GM20431 (cell line): ENCODE data around the gene VPS41.

Experiments used
- in situ Hi-C: fragments of 300-500 bp; cut with MseI, MboI; formaldehyde crosslinking; loops from one replicate; pipeline ENCODE4 v1.15.0; 2020; ENCODE audit warnings: low sequenced_read_pairs; ENCODE audit not compliant: unreplicated experiment

Gene VPS41

DNA sequence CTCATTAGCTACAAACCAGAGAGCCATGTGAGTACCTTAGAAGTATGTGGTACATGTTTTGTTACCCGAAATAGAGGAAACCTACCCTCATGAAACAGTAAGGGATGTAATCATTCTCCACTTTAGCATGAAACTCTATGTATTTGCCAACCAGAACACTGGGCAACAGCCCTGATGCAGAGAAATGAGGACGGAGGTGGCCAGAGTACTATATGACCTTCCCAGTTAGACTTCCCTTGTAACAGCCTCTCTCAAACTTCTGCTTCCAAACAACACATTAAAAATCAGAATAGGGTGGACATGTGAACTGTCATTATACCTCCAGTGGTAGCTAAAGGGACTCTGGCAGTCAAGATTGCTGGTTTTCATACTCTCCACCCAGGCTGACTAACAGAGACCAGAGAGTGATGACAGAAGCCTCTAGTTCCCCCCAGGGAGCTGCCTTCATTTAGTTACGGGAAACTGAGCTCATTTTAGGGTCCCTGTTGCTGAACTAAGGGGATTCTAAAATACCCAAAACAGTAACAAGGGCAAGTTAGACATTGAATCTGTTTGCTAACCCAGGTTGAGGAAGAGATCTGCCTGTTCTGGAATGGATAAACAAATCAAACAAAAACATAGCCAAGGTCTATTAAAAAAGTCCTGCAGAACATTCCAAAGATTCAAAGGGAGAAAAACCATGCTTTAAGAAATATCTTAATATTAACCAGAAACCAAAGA is 83.1 kb downstream of the VPS41 start:
- in situ Hi-C loops, result no loop called here

DNA sequence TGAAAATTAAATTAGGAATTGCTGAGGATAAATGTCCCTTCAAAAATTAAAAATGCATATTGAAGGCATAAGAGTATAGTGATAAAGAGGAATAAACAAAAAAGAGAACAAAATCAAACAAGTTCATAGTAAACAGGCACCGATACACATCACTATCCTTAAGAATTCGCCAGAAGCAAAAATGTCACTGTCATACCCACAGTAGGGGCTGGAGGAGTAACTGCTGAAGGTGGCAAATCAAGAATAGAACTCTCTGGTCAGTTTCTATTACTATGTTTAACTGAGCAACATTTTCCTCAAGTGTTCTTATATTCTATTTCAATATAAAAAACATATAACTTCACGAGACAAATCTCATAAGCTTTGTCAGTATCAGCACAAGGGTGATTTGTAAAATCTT is 84.0 kb downstream of the VPS41 start:
- in situ Hi-C loops, result no loop called here

DNA sequence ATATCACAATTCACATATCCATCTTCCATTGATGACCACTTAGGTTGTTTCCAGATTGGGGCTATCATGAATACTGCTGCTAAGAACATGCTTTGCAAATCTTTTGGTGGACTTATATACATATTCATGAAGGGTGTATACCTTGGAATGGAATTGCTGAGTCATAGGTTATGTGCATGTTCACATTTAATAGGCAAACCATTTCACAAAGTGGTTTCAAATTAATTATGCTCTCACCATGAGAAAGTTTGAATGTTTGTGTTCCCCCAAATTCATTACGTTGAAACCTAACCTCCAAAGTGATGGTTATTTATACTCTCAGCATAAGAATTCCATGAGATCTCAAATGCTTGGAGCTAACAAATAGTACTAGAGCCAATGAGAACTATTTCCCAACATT is 86.4 kb downstream of the VPS41 start:
- in situ Hi-C loops, result no loop called here

DNA sequence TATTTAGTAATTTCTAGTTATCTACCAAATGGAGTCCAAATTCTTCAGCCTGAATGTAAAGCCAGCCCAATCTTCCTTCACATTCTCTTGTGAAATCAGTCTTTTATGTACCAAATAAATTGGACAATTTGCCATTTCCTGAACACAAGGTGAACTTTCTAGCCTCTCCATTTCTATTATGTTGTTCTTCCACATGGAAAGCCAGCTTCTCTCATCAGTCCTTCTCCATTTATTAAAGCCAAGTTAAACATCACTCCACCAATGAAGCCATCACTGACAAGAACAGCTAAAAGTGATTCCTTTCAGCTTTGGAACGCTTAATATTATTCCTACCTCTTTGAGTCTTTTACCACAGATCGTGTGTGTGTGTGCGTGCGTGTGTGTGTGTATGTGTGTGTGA is 88.4 kb downstream of the VPS41 start:
- in situ Hi-C loops, result no loop called here

DNA sequence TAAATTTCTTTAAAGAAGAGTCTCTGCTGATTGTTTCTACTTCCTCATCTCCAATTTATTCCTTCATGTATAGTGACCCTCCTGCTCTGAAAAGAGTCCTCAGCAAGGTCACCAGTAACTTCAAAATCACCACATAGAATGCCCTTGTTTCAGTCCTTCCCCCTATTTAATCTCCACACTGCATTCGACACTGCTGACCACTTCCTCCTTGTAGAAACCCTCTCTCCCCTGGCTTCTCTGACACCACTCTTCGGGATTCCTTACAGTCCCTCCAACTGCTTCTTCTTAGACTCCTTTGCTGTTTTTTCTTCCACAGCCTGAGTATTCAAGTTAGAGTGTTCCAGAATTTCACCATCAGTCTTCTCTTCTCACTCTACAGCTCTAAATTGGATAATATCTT is 89.5 kb downstream of the VPS41 start:
- in situ Hi-C loops, result no loop called here

DNA sequence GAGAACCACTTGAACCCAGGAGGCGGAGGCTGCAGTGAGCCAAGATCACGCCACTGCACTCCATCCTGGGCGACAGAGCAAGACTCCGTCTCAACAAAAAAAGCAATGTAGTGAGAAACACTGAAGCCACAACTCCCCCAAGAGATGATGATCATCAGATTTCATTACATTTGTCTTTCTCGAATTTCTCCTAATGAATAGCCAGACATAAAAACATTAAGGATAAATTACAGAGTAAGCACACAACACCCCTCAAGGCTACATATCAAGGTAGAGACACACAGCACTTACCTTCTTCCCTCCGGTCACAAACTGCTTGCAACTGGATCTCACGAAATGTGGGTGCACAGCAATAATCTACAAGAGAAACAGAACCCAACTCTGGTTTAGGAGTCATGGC is 91.5 kb downstream of the VPS41 start:
- in situ Hi-C loops, result no loop called here

DNA sequence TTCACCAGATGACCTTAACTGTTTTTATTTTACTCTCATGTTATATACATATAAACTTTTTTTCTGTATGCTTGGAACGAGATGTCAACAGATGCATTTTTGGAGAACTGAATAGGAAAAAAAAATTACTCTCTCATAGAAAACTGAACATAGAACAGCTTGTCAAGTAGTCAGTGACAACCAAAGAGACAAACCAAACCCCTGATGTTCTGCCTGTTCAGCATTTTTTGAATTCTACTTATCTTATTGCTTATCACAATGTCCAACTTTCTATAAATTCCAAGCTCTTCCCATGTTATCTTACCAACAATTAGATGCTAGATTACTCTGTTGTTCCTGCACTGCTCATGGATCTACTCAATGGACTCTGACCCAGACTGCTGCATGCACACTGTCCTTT is 95.2 kb downstream of the VPS41 start:
- in situ Hi-C loops, result no loop called here

DNA sequence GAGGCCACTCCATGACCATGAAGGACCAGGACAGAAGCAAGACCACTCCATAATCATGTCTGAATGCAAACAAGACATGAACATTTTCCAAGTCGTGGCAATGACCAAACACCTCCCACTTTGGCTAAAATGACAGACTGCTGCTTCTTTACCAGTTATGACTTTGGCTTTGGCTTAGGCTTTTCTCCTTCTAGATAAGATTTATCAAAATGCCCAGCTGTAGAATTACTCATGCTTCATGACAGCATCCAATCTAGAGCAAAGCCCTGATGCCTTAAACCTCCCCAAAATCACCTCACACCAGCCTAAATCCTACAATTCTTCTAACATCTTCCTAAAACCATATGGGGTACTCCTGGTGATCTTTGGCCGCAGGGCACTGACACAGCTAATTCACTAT is 102.1 kb downstream of the VPS41 start:
- in situ Hi-C loops, result no loop called here

DNA sequence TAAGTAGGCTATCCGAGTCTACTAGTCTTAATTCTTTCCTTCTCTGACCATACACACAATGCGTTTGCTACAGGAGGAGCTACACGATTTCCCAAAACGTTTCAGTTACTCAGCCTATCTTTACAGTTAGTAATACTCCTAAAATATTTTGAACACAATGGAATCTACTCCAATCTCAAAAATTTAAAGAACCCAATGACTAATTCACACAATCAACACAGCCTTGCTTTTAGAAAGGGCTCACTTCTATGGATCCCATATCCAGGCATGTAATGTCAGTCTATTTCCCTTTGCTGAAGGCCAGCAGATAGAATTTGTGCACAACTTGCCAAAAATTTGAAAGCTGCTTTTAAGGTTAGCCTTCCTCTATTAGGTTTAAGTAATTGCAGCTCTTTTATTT is 107.2 kb downstream of the VPS41 start:
- in situ Hi-C loops, result no loop called here

DNA sequence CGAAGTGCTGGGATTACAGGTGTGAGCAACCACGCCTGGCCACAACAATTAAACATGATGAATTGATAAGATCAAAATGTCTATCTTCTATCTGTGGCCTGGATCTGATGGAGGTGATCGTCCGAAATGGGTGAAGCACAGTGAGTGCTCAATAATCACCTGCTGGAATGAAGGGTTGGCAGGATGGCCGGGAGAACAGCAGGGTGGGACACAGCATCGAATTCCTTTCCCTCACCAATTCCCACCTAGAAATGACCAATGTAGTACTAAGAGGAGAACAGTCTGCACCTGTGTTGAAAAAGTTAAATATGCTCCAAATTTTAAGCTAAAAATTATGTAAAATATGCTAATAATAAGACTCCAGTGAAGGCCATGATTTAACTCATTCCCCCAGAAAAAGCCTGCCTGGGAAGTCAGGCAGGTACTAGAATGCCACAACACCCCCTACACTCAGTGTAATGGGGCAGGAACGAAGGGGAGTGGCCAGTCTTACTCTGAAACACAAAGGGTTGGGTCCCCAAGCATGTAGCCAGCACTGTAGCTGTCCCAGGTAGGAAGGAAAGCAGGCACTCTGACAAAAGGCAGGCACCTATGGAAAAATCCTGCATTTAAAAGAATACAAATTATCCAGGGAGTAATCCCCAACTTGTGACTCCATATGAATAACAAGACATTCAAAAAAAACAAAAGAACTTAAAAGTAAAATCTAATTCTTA is 110.3 kb downstream of the VPS41 start:
- in situ Hi-C loops, result loop anchor here (25.0 kb wide), 1 partner anchor 714 kb away; no protein-coding TSS in a partner anchor

DNA sequence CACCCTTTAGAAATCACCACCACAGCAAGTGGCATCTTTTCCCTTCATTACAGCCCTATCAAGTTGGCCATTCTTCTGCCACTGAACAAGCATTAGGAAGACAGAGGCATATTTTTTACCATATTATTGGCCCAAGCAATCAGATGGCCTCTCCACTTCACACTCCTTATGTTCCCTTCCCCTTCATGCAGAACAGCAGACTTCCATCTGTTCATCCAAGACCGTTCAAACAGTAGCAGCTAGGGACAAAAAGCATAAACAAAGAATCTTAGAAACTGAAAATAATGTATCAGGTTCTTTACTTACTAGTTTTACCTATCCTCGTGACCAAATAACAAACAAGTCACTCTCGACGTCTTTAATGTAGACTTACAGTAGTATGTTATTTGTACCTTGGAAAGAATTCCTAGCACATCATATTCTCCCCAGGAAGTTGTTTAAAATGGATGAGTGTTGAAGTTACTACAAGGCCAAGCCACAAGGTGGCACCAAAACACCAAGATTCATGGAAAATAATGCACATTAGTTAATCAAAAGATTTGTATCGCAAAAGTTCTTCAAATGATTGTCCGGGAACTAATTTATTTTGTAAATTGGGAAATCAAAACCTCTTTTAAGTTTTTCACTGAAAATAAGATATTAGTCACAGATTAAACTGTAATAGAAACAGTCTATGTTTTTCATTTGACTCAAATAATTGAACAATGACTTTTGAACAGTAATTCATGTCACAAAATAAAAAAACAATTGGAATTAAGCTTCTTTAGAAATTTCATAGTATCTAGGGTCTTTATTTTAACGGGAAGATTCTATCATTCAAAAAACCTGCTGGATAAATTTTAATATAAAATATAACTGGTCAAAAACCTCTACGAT is 112.1 kb downstream of the VPS41 start:
- in situ Hi-C loops, result loop anchor here (25.0 kb wide), 1 partner anchor 715 kb away; no protein-coding TSS in a partner anchor

DNA sequence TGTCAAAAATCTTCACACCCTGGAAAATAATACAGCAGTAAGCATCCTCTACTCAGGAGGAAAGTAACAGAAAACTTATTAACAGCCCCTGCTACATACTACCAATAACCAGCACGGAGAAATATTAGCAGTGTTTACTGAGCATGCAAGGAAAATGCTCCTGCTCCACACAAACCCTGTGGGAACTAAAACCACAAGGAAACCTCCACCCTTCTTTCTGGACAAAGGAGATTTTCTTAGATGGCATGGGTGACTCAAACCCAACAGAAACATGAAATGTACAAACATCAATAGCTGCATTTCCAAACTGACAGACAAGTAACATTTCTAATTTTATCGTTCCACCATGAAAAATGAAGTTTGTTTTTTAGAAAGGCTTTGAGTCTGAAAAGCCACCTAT is 113.4 kb downstream of the VPS41 start:
- in situ Hi-C loops, result loop anchor here (25.0 kb wide), 1 partner anchor 717 kb away; no protein-coding TSS in a partner anchor

DNA sequence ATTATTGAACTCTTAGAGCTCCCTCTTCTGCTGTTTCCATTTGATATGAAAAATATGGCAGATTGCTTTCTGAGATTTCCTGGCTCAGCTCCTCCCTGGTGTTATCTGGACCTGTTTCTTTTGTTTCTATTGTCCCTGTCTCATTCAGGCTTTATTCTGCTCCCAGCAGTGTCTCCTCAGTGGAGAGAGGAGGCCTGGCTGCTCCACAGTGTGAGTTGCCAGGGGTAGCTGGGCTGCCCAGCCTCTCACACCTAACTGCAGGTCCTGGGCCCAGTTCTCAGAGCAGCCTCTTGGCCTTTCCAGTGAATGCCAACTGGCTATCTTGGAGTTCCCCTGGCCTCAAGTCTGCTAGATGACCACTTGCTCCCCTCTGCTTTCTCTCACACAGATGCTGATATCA is 127.0 kb downstream of the VPS41 start:
- in situ Hi-C loops, result loop anchor here (25.0 kb wide), 1 partner anchor 730 kb away; no protein-coding TSS in a partner anchor

DNA sequence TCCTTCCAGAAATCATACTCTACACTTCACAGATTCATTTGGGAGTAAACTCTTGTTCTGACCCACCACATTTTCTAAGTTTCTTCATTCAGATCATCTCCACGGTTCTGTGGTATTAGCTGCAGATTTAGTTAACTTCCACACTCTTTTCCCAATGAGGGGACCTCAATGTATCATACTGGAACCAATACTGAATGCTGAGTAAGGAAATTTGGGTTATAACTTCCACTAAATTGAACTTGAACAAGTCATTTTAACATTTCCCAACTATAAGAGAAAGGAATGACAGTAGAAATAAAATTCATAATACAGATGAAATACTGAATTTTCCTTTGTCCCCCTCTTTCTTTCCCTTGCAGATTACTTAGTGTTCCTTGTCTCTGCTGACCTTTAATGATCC is 131.4 kb downstream of the VPS41 start:
- in situ Hi-C loops, result loop anchor here (25.0 kb wide), 1 partner anchor 735 kb away; no protein-coding TSS in a partner anchor

DNA sequence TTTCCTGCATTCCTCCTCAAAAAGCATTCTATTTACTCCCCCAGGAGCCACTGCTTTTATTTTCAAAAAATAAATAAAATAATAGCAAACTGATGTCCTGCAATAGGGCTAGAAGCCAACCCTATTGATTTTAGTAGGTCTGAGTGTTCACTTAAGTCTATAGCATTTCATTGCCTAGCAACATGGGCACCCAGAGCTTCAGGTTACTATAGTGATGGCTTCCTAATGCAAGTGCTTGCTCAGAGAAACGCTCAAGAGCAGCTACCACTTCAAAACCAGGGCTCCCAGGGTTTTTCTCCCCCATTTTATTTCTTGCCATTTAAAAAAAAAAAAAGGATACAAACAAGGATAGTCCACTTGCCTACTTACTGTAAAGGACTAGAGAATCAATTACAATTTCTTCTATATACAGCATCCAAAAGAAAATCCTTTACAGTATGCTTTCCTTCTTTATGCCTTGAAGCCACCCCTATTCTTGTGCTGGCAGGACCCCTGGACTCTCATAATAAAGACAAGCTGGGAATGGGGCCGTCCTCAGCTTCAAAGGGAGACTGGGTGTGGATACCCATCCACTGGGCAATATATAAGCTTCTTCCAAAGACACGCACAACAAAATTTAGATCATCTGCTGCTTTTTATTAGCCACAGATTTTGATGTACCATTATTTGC is 133.3 kb downstream of the VPS41 start:
- in situ Hi-C loops, result loop anchor here (25.0 kb wide), 1 partner anchor 737 kb away; no protein-coding TSS in a partner anchor

DNA sequence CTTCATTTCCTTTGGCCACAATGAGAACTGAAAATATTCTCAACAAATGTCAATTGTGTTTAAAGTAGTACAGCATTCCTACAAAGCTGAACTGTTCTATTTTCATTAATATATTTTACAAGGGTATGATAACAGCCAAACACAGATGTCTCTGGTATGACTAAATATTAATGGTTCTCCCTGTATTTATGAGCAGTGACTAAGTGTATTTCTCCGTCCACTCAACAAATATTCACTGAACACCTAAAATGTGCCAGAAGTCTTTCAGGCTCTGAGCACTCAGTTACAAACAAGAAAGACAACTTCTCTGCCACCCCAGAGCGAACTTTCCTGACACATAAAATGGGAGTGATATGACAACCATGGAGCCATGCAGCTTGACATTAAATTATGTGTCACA is 135.6 kb downstream of the VPS41 start:
- in situ Hi-C loops, result no loop called here

DNA sequence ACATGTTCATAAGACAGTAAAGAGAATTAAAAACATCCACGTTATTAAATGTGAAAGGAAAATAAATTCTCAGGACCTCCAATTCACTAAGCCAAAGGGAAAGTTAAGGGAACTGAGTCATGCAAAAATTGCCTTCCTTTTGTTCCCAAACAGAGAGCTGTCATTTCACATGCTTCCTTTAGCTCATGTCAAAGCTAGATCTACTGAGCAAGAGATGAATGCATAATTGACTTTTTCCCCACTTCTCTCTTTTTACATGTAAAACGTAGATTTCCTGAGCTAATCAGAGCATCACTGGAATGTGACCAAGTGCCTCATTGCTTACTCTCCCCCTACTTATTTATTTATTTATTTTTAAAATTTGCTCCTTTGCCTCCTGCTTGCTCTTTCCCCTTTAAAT is 148.8 kb downstream of the VPS41 start:
- in situ Hi-C loops, result no loop called here

DNA sequence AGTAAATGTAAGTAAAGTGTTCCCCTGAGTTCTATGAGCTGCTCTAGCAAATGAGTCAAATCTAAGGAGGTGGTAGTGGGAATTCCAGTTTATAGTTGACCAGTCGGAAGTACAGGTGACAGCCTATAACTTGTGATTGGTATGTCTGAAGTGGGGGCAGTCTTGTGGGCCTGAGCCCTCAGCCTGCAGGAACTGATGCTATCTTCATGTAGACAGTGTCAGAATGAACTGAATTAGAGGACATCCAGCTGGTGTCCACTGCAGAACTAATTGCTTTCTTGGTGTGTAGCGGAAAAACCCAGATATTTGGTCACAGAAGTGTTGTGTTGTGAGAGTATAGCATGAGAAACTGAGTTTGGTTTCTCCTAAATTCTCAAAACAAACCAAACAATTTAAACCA is 150.0 kb downstream of the VPS41 start:
- in situ Hi-C loops, result no loop called here

DNA sequence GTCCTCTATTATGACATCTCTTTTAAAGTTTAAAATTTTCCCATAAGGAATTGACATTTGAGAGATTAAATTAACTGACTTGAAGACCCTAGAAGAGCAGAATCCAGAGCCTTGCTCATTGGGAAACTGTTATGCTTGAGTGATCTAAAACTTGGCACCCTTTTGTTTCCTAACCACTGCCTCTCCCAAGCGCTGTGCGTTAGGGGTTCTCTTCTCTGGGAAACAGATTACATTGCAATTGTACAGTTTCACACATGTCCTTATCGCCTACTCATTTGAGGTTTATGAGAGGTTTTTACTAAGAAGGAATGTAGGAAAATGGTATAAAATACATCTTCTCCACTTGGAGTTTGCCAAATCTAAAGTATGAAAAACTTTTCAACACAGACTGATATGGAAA is 151.1 kb downstream of the VPS41 start:
- in situ Hi-C loops, result no loop called here

DNA sequence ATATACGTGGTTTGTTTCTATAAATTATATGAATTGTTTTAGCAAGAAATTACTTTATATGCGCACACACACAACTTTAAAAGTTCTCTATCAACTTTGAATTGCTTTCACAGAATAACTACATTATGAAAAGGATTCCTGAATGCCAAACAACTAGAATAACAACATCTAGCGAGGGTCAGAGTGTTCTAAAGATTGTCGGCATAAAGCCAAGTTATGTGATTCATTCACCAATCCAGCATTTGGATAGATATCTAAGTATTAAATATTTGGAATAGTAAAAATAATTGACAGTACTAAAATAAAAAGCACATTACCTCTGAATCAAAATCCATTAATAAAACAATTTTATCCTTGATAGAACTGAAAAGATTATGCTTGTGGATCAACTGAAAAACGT is 152.5 kb downstream of the VPS41 start:
- in situ Hi-C loops, result no loop called here
